ENCODE data around the gene BDH1.

Gene BDH1

DNA sequence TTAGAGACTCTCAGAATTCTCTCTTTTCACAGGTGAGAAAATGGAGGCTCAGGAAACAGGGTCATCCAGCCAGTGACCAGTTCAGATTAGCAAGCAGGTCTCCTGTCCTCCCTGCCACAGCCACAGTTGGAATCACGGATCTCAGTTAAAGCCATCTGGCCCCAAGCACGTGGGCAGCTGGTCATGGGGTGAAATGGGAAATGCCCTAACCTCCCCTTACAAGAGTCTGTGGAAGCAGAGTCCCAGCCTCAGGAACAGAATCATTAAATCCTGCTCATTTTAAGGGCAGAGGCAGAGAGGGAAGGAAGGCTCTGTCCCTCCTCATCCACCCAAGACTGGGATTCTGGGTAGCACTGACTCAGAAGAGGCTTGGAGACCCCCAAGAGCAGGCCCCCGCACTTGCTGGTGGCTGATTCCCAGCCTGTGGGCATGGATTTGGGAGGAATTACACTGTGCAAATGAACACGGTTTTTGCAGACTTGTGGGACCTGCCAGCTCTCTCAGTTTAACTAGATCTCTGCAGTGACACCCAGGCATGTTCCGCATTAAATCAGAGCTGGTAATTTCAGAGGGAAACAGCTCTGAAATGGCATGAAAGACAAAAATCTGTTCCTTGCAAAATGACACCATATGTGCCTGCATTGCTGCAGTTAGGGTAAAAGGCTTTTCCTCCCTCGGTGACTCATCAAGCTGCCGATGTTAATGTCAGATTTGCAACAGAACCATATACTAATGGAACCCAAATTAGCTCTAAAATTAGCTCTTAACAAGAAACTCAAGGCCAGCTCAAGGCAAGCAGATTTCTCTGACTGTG lies 89.0 kb downstream of the BDH1 start:
- no peaks in the 10 kb centered on the region for H3K36me3 ChIP-seq
- peaks cover 27% of the 10 kb centered on the region for H3K4me1 ChIP-seq
- H3K27me3 ChIP-seq, result no peaks in the 10 kb centered on the region
- no peaks in the 10 kb centered on the region for H3K9me3 ChIP-seq
- TF ChIP-seq, protein P1, sequence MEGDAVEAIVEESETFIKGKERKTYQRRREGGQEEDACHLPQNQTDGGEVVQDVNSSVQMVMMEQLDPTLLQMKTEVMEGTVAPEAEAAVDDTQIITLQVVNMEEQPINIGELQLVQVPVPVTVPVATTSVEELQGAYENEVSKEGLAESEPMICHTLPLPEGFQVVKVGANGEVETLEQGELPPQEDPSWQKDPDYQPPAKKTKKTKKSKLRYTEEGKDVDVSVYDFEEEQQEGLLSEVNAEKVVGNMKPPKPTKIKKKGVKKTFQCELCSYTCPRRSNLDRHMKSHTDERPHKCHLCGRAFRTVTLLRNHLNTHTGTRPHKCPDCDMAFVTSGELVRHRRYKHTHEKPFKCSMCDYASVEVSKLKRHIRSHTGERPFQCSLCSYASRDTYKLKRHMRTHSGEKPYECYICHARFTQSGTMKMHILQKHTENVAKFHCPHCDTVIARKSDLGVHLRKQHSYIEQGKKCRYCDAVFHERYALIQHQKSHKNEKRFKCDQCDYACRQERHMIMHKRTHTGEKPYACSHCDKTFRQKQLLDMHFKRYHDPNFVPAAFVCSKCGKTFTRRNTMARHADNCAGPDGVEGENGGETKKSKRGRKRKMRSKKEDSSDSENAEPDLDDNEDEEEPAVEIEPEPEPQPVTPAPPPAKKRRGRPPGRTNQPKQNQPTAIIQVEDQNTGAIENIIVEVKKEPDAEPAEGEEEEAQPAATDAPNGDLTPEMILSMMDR (IDR thresholded peaks at IDR 0.05; ENCODE audit: low read depth, low read length), result no peak
- DNase-seq, result peak; percentile 70
- H3K4me3 ChIP-seq (ENCODE audit: low read depth, low read length), result peak overlapping the region; percentile 12

DNA sequence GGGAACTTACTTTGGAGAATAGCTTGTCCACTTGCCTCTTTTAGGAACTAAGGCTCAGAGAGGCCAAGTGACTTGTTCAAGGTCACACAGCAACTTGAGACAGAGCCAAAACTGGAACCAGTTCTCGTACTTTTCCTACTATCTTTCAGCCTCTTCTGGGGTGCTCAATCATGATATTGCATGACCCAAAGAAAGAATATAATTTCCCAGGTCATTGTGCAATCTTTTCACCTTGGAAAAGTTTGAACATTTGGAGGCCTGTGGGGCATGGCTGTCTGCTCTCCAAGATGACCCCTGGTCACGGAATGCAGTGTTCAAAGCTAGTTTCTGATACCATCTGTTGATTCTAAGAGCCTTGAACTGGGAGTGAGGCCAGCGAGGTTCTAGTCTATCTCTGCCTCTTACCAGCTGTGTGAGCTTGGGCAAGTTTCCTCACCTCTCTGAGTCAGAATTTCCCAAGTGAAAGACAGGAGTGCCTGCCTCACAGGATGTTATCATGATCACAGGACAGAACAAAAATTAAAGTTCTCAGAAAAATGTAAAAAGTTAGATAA lies 89.7 kb downstream of the BDH1 start:
- TF ChIP-seq, protein P1 (IDR thresholded peaks at IDR 0.05; ENCODE audit: low read depth, low read length), result no peak
- H3K27me3 ChIP-seq, result no peaks in the 10 kb centered on the region
- no peaks in the 10 kb centered on the region for H3K9me3 ChIP-seq
- H3K4me1 ChIP-seq, result peaks cover 27% of the 10 kb centered on the region
- no peak overlapping the region for H3K4me3 ChIP-seq (ENCODE audit: low read depth, low read length)
- no peaks in the 10 kb centered on the region for H3K36me3 ChIP-seq
- DNase-seq, result no peak

DNA sequence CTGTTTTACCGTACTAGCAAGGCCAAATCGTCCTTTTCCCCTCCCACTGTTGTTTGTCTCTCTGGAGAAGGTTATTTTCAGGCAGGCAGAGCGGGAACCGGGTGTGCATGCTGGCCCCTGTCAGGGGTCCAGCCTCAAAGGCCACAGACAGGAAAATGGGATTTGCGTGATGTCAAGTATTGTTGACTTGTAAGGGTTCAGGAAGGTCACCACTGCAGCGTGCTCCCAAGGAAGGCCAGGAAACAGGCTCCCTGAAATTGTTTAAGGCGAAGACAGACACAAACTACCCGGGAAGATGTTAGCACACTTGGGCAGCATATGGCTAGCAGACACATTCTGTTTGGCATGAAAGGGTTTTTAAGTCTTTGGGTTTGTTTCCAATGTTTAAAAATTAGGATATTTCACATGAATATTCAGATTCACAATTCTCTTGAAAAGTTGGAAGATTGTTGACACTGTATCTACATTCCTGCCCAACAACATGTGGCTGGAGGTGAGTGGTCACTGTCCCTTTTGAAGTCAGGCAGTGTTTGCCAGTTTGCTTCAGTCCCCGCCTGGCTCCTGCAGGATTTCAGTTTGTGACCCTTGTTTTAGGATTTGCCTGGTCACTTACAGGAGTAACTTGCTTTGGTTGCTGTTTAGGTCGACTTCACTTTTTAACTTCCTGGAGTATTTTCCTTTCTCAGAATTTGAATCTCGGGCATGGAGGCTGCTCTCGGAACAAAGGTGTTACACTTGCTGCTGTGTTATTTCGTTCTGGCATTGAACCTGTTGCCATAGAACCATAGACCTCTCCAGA lies 90.4 kb downstream of the BDH1 start:
- no peak for DNase-seq
- Histone ChIP-seq H3K4me3 (ENCODE audit: low read depth, low read length) (no peak overlapping the region), H3K36me3 (no peaks in the 10 kb centered on the region), H3K9me3 (no peaks in the 10 kb centered on the region), H3K27me3 (no peaks in the 10 kb centered on the region), H3K4me1 (peaks cover 27% of the 10 kb centered on the region)
- TF ChIP-seq, protein P1 (IDR thresholded peaks at IDR 0.05; ENCODE audit: low read depth, low read length), result no peak

DNA sequence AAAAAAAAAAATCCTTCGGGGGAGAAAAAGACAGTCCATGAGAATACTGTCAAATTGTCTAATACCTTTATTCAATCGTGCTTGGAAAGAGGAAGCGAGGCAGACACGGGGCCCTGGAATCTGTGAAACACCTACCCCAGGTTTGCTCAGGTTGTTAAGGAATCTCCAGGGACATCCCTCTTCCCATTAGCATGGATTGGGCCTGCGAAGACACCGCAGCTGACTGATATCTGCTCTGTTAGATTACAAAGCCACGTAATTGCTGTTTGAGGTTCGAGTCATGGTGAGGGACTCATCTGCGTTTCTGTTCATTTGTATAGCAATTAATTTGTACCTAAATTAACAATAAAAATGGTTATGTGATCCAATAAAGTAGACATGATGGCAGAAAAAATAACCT lies 91.0 kb downstream of the BDH1 start:
- Histone ChIP-seq H3K9me3 (no peaks in the 10 kb centered on the region), H3K4me1 (peaks cover 27% of the 10 kb centered on the region), H3K27me3 (no peaks in the 10 kb centered on the region), H3K36me3 (no peaks in the 10 kb centered on the region), H3K4me3 (ENCODE audit: low read depth, low read length) (no peak overlapping the region)
- TF ChIP-seq, protein P1 (IDR thresholded peaks at IDR 0.05; ENCODE audit: low read depth, low read length), result no peak
- no peak for DNase-seq

DNA sequence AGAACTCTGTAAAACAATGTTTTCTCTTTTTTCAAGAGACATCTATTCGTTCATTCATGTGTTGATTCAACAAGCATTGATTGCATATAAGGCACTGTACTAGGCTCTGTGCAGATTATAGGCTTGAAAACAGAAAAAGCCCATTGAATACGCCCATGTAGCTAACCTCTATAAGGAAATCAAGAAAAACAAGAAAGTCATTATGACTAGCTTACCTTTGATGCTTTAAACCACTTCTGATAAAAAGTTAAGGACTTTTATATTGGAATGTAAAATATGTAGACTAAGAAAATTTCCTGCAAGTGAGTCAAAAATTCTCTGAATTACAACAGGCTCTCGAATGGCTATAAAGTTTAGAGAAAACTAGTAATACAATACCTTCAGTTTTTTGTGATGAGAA lies 92.5 kb downstream of the BDH1 start:
- no peaks in the 10 kb centered on the region for H3K27me3 ChIP-seq
- no peaks in the 10 kb centered on the region for H3K36me3 ChIP-seq
- DNase-seq, result no peak
- peaks cover 21% of the 10 kb centered on the region for H3K4me1 ChIP-seq
- H3K4me3 ChIP-seq (ENCODE audit: low read depth, low read length), result no peak overlapping the region
- H3K9me3 ChIP-seq, result no peaks in the 10 kb centered on the region
- TF ChIP-seq, protein P1 (IDR thresholded peaks at IDR 0.05; ENCODE audit: low read depth, low read length), result no peak
